ENCODE results near the gene PTPN6. TPM values are rescaled to one million over a fixed set of nuclear protein-coding genes. Genes with fewer than 3 reads are reported as not detected.

Gene PTPN6
- total and polyA plus RNA-seq, 2 of the 13 experiments (the other 11 are each of a cell fraction or from before 2014, with no cell fraction given) = 10.5 to 10.6 TPM

- no peak for TF ChIP-seq ZMYM3 (CRISPR knock-in tag; IDR thresholded peaks at IDR 0.05)
- no peak for TF ChIP-seq SMAD9 (CRISPR knock-in tag; IDR thresholded peaks at IDR 0.05)
- TF ChIP-seq ZFP36L1 (CRISPR knock-in tag; IDR thresholded peaks at IDR 0.05) = no peak
- TF ChIP-seq PPARG (CRISPR knock-in tag; conservative IDR thresholded peaks at IDR 0.05) = peak; percentile 87
- TF ChIP-seq ZBTB3 (CRISPR knock-in tag; IDR thresholded peaks at IDR 0.05; ENCODE audit: borderline replicate concordance, low read depth) = no peak
- TF ChIP-seq ZNF558 (CRISPR knock-in tag; IDR thresholded peaks at IDR 0.05; ENCODE audit: borderline replicate concordance) = no peak
- no peak for TF ChIP-seq AGO2 (optimal IDR thresholded peaks at IDR 0.05; ENCODE audit: low read depth, low read length)
- no peak for TF ChIP-seq ZNF431 (CRISPR knock-in tag; IDR thresholded peaks at IDR 0.05; ENCODE audit: borderline replicate concordance, low read depth)
- TF ChIP-seq ZNF780A (CRISPR knock-in tag; IDR thresholded peaks at IDR 0.05) = no peak
- TF ChIP-seq JDP2 (CRISPR knock-in tag; IDR thresholded peaks at IDR 0.05; ENCODE audit: borderline replicate concordance) = no peak
- TF ChIP-seq PCBP2 (optimal IDR thresholded peaks at IDR 0.05; ENCODE audit: low read depth, low read length, poor library complexity, severe bottlenecking) = no peak
- TF ChIP-seq ZNF207 (IDR thresholded peaks at IDR 0.05; ENCODE audit: borderline replicate concordance) = no peak
- no peak for TF ChIP-seq TFE3 (CRISPR knock-in tag; IDR thresholded peaks at IDR 0.05)
- TF ChIP-seq ARNTL (CRISPR knock-in tag; IDR thresholded peaks at IDR 0.05) = no peak
- no peak for TF ChIP-seq ZNF30 (CRISPR knock-in tag; IDR thresholded peaks at IDR 0.05)
- no peak for TF ChIP-seq ZNF34 (CRISPR knock-in tag; IDR thresholded peaks at IDR 0.05; ENCODE audit: borderline replicate concordance)
- TF ChIP-seq FOSL2 (CRISPR knock-in tag; IDR thresholded peaks at IDR 0.05) = peak; percentile 43; the same call in 1 of the 2 replicates
- TF ChIP-seq ZNF451 (CRISPR knock-in tag; IDR thresholded peaks at IDR 0.05) = no peak
- no peak for TF ChIP-seq NR1H2 (CRISPR knock-in tag; IDR thresholded peaks at IDR 0.05; ENCODE audit: borderline replicate concordance, low read depth)
- no peak for TF ChIP-seq GTF2F1 (IDR thresholded peaks at IDR 0.05; ENCODE audit: low read length)
- no peak for TF ChIP-seq ZNF597 (CRISPR knock-in tag; IDR thresholded peaks at IDR 0.05)
- TF ChIP-seq ZNF282 (IDR thresholded peaks at IDR 0.05; ENCODE audit: partially characterized antibody) = no peak
- peak; percentile 95 for TF ChIP-seq PHF21A (CRISPR knock-in tag; IDR thresholded peaks at IDR 0.05)
- no peak for TF ChIP-seq ZNF761 (CRISPR knock-in tag; conservative IDR thresholded peaks at IDR 0.05)
- no peak for TF ChIP-seq ELF3 (CRISPR knock-in tag; IDR thresholded peaks at IDR 0.05)
- no peak for TF ChIP-seq SIN3B (IDR thresholded peaks at IDR 0.05; ENCODE audit: low read length)
- TF ChIP-seq MIER3 (CRISPR knock-in tag; IDR thresholded peaks at IDR 0.05; ENCODE audit: borderline replicate concordance) = no peak
- TF ChIP-seq CBX1 (IDR thresholded peaks at IDR 0.05; ENCODE audit: low read depth) = no peak
- TF ChIP-seq MIER2 (CRISPR knock-in tag; IDR thresholded peaks at IDR 0.05) = 0 out of 2 replicates have a peak, but pooled peaks have one; percentile 8
- TF ChIP-seq PLSCR1 (CRISPR knock-in tag; IDR thresholded peaks at IDR 0.05; ENCODE audit: borderline replicate concordance) = no peak
Observed at GRCh38 chr12:6981152-6982052, 30.2 kb downstream of the PTPN6 start (continued).
